GM18873 (cell line): ENCODE results near the gene MRPL27.
"Not testable (repeated sequence)": the region's sequence is repeated elsewhere in the genome, so short reads cannot be mapped to it uniquely, and the experiment has no call there.

ENCODE experiments used
- ATAC-seq: cut with Tn5 transposase; IDR thresholded peaks from one replicate; pipeline ENCODE4 v1.9.1; 2021; ENCODE audit warnings: mild to moderate bottlenecking, moderate library complexity, moderate number of reproducible peaks; ENCODE audit not compliant: unreplicated experiment, low FRiP score

The MRPL27 gene

GRCh38 chr17:50347117-50347893 lies 25.7 kb downstream of the MRPL27 start:
- no peak for ATAC-seq

DNA sequence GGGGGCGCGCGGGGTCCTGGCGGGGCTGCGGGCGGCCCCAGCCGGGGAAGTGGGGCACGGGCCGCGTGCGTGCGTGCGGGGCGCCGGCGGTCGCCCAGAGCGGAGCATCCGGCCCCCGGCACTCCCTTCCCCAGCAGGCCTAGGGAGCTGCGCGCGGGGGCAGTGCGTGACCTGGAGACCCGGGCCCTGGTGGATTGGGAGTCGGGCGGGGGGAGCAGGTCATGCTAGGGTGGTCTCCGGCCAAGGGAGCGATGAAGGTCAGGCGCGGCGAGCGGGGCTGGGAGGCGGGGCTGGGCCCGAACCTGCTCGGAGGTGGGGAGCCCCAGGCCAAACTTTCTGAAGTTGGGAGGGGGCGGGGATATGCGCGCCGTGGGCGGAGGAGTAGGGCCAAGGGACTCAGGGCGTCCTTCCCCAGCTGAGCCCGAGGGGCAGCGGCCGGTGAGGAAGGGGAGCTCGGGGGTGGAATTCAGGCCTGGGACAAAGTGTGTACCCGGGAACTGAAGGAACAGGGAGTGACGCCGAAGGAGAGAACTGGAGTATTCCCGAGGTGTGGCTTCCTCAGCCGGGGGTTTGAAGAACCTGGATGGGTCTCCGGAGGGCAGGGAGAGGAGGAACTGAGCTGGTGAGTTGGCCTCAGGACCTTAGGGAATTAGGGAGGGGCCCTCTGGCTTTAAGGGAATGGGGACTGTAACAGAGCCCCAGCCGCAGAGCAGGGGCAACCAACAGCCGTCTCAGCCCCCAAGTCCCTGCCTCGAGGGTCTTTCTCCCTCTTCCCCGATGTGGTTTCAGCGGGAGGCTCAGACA lies 26.5 kb downstream of the MRPL27 start:
- peak; percentile 33 for ATAC-seq

DNA sequence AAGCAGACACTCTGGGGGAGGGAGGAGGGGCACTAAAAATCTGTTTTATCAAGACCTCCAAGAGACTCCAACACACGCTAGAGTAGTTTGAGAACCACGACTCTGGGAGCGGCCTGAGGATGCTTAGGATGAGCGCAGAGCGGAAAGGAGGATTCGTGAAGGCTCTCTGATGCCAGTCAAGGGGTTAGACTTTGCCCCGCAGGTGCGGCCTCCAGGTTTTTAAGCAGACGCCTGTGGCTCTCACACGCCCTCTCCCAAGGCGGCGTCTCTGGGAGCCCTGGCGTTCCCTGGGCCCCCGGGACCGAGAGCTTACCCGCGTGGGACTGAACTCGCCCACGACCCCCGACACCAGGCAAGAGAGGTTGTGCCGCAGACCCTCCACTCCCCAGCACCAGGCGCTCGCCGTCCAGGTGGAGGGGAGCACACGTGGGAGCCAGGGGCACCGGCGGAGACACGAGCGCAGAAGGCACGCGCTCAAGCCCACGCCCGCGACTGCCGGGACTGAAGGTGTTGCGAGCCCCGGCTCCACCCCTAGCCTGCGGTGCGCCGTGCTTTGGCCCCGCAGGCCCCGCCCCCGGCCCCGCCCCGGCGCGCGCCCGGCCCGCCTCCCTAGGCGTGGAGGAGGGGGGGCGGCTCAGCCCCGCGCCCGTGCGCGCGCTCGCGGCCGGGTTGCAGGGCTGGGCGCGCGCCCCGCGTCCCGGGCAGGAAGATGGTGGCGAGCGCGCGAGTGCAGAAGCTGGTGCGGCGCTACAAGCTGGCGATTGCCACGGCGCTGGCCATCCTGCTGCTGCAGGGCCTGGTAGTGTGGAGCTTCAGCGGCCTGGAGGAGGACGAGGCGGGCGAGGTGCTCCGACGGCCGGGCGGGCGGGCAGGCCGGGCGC lies 27.3 kb downstream of the MRPL27 start, which contains the start of gene XYLT2:
Gene XYLT2, plus strand, starts transcription at position 695 of the 881 bp plus-strand sequence. Its CDS starts 15 bp downstream, at position 710.
- ATAC-seq = peak; percentile 40

DNA sequence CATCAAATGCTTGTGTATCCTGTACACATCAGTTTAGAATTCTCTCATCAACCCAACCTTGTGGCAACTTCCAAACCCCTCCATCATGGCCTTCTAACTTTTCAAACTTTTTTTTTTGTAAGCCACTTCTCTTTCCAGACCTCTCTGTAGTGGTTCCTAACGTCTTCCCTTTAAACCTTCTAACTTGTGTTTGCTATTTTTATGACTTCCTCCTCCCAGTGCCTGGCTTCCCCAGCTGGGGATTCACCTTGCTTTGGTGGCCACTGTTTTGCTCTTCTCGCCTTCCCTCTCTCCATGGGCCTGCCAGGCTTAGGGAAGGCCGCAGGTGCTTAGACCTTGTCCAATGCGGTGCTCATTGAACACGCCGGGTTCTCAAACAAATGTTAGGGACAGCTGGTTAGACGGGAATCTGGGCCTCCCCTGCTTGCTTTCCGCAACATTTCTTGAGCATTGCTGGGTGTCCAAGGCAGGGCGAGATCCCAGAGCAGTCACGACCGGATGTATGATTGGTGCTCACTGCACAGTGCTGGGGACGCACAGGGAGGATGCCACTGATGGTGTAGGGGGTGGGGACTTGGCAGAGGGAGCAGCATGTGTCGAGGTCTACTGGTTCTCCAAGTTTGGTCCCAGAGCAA lies 28.1 kb downstream of the MRPL27 start:
- no peak for ATAC-seq

GRCh38 chr17:50339381-50339780 lies 33.6 kb downstream of the MRPL27 start:
- ATAC-seq = no peak

DNA sequence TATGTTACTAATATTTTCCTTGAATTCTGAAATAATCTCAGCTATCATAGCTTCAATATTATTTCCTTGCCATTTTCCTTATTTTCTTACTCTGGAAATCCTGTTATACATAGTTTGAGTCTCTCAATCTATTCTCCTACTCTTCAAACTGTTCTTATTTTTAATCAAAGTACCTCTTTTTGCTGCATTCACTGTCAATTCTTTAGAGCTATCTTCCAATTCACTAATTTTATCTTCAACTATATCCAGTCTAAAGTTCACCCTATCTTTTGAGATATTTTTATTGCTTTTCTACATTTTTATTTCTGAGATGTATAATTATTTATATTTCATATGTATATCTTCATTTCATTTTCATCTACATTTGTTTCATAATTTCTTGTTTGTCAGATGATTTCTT lies 34.3 kb downstream of the MRPL27 start:
- ATAC-seq = no peak

GRCh38 chr17:50337956-50338355 lies 35.0 kb downstream of the MRPL27 start:
- no peak for ATAC-seq

DNA sequence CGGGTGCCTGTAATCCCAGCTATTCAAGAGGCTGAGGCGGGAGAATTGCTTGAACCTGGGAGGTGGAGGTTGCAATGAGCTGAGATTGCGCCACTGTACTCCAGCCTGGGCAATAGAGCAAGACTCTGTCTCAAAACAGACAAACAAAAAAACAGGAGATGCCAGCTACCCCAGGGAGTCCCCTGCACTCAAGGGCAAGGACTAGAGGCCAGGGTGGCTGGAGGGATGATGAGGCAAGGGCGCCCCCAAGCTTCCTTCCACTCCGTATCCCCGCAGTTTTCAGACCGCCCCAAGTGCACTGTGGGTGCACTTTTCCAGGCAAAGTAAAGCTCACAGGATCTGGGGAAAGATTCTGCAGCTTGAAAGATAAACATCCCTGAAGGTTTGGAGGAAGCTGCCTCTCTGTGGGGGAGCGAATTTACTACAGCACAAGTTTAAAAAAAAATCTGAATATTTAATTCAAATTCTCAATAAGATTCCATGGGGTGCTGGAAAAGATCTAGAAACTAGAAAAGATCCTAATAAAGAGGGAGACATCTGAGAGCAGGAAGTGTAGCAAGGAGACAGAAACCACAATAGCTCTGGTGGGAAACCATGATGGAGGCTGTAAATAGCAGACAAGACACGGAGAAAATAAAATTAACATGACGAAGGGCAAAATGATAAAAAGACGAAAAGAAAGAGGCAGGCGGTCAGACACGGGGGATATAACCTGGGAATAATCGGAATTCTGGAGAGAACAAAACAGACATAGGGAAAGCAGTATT lies 39.5 kb downstream of the MRPL27 start:
- ATAC-seq = not testable (repeated sequence)

GRCh38 chr17:50332196-50332595 lies 40.8 kb downstream of the MRPL27 start:
- ATAC-seq = no peak

GRCh38 chr17:50331085-50331791 lies 41.7 kb downstream of the MRPL27 start:
- no peak for ATAC-seq

- no peak for ATAC-seq
These were observed 42.7 kb downstream of the MRPL27 start for GRCh38 chr17:50330151-50330775.

DNA sequence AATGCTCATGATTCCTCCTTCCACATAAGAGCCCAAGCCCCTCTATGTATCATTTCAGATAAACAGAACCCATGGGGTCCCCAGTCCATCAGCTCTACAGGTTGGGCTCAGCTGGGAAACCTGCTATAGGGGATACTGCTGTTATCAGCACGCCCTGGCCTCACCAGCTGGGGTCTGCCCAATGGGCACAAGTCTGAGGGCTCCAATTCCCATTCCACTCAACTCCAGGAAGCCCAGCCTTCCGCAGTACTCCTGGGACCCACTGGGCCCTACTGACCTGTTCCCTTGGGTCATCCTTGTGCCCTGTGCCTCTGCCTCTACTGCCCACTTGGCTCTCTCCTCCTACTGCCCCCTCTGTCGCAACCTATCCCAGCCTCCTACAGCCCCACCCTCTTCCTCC lies 43.3 kb downstream of the MRPL27 start:
- ATAC-seq = no peak

- no peak for ATAC-seq
These were observed 44.3 kb downstream of the MRPL27 start for GRCh38 chr17:50328363-50329325.

DNA sequence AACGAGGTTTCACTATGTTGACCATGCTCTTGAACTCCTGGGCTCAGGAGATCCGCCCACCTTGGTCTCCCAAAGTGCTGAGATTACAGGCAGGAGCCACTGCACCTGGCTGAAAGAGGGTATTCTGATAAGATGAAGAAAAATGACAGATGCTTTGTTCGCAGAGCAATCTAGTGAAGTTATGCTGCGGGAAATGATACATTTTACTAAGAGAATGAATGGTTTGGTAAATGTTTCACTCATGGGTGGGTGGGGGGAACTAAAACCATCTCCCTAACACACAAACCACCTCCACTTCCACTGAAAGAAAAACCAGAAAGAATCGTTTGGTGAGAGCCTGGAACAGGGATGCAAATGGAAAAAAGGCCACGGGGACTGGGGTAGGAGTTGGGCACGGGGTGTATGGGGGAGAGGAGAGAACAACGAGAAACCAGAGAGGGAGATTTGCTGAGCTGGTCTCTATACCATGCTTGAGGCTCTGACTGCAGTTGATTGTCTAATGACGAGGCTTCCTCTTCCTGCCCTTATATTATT lies 46.1 kb downstream of the MRPL27 start:
- no peak for ATAC-seq

DNA sequence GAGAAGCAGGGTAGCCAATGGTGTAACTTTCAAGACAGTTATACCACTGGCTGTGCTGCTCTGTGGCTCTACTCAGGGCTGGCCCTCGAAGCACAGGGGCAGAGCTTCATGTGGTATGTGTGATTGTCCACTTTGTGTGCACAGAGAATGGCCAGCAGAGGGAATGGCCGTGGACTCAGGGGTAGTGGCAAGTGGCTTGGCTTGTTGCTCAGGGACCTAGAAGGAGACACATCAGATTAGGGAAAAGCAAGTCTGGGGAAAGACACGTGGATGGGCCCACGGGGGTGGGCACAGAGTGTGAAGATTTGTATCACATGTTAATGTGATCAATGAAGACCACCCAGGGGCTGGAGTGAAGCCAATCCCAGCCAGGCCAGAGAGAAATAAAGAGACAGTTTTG lies 47.1 kb downstream of the MRPL27 start:
- ATAC-seq = no peak

- no peak for ATAC-seq
These were observed 49.9 kb downstream of the MRPL27 start for GRCh38 chr17:50323060-50323459.

DNA sequence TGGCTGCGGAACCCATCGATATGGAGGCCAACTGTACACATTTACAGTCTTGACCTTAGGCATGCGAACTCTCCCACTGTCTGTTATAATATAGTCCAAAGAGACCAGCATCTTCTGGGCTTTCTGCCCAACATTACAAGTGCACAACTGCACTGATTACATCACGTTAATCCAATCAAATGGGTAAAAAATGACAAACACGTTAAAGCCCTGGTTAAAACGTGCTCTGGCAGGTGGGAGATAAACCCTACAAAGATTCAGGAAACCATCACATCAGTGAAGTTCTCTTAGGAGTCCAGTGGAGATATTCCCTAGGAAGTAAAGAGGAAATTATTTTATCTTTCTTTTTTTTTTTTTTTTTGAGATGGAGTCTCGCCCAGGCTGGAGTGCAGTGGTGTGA lies 50.7 kb downstream of the MRPL27 start:
- no peak for ATAC-seq
